Prostate gland (tissue), 2 donors: Measurements from ENCODE around the gene KRCC1. TPM values are rescaled to one million over a fixed set of nuclear protein-coding genes. Genes with fewer than 3 reads are reported as not detected.
"Not testable (repeated sequence)": the region's sequence is repeated elsewhere in the genome, so short reads cannot be mapped to it uniquely, and the experiment has no call there.

ENCODE experiments used
- DNase-seq: peaks from one replicate; pipeline ENCODE4 v3.0.0-alpha.2; 2019; ENCODE audit warnings: low spot score
- H3K27ac ChIP-seq, 2 donors: fragments of 200-600 bp; sonication (generic); 2 replicates each; pipeline ENCODE4 v1.5.1; 2017 to 2019
- H3K27me3 ChIP-seq: fragments of 200-600 bp; sonication (generic); replicated peaks from 2 replicates; pipeline ENCODE4 v1.5.1; 2019; ENCODE audit not compliant: insufficient read depth
- H3K36me3 ChIP-seq, 2 donors: fragments of 200-600 bp; sonication (generic); 1 replicate in 1 of 2; 2 replicates in 1 of 2; pipeline versions ENCODE4 v1.5.1 to v1.8.1; 2017 to 2019
- H3K4me1 ChIP-seq: fragments of 200-600 bp; sonication (generic); replicated peaks from 2 replicates; pipeline ENCODE4 v1.5.1; 2019
- H3K4me3 ChIP-seq, 2 donors: fragments of 200-600 bp; sonication (generic); 2 replicates each; pipeline ENCODE4 v1.5.1; 2017 to 2019
- H3K9me3 ChIP-seq: fragments of 200-600 bp; sonication (generic); 2 replicates; pipeline ENCODE4 v1.5.1; 2017
- CTCF ChIP-seq, 4 experiments: fragments of 200-600 bp in 2 of 4; fragments of 450-650 bp in 2 of 4; sonication (generic) in 2 of 4; IDR thresholded peaks; 1 replicate in 3 of 4; 2 replicates in 1 of 4; pipeline ENCODE4 v1.5.1; 2016 to 2019; ENCODE audit warnings: antibody characterized with exemption in 4 of 4, mild to moderate bottlenecking in 2 of 4, moderate library complexity in 2 of 4
- POLR2A ChIP-seq: fragments of 450-650 bp; IDR thresholded peaks from one replicate; pipeline ENCODE4 v1.6.1; 2016; ENCODE audit warnings: antibody characterized with exemption, mild to moderate bottlenecking
- POLR2AphosphoS5 ChIP-seq: sonication (generic); formaldehyde crosslinking; IDR thresholded peaks from one replicate; pipeline ENCODE4 v1.6.1; 2017; ENCODE audit warnings: antibody characterized with exemption
- WGBS: methylation state at CpG from one replicate; pipeline ENCODE4 v1.1.5; 2018; 5-methylcytosine and 5-hydroxymethylcytosine counted together
- intact Hi-C: fragments of 100-400 bp; cut with DNase I; formaldehyde crosslinking; loops from one replicate; pipeline ENCODE4 v1.14.2; 2022
- total RNA-seq, 2 donors: library from RNA; depleted of rRNA; stranded (reverse); fragments of >200 nt; gene quantifications; one replicate each; pipeline ENCODE4 v1.1.0, GENCODE V29; 2016

Gene KRCC1
- total RNA-seq, 2 donors from 2014 or later = 18.7 to 36.6 TPM

GRCh38 chr2:88053296-88053695 is 2.3 kb downstream of the KRCC1 start:
- Histone ChIP-seq H3K27ac (no peak overlapping the region), H3K4me1 (no peaks in the 10 kb centered on the region), H3K4me3 (no peak overlapping the region), H3K9me3 (no peaks in the 10 kb centered on the region), H3K27me3 (no peaks in the 10 kb centered on the region), H3K36me3 (no peaks in the 10 kb centered on the region)
- 8% methylated on average over 1 of the region's 1 CpG for WGBS
- intact Hi-C loops = no loop called here
- DNase-seq = no peak
- TF ChIP-seq POLR2AphosphoS5 (no peak), CTCF (IDR thresholded peaks at IDR 0.05) (no peak), POLR2A (no peak)

GRCh38 chr2:88051792-88052191 is 3.8 kb downstream of the KRCC1 start:
- Histone ChIP-seq H3K4me1 (no peaks in the 10 kb centered on the region), H3K27me3 (no peaks in the 10 kb centered on the region), H3K27ac (no peak overlapping the region), H3K36me3 (no peaks in the 10 kb centered on the region), H3K9me3 (no peaks in the 10 kb centered on the region), H3K4me3 (no peak overlapping the region)
- no peak for DNase-seq
- intact Hi-C loops = no loop called here
- TF ChIP-seq CTCF (IDR thresholded peaks at IDR 0.05) (no peak), POLR2A (no peak), POLR2AphosphoS5 (no peak)
- WGBS = 80% methylated on average over 2 of the region's 2 CpGs

- whole genome bisulfite sequencing = 86% methylated on average over 1 of the region's 1 CpG
- Histone ChIP-seq H3K36me3 (no peaks in the 10 kb centered on the region), H3K27me3 (no peaks in the 10 kb centered on the region), H3K27ac (no peak overlapping the region), H3K4me1 (no peaks in the 10 kb centered on the region), H3K9me3 (no peaks in the 10 kb centered on the region), H3K4me3 (no peak overlapping the region)
- DNase-seq = no peak
- no peak for TF ChIP-seq POLR2A
- TF ChIP-seq CTCF (IDR thresholded peaks at IDR 0.05) = no peak
- TF ChIP-seq POLR2AphosphoS5 = no peak
- intact Hi-C loops = no loop called here
Measured at GRCh38 chr2:88049622-88050021, 6.0 kb downstream of the KRCC1 start.

- H3K36me3 ChIP-seq = no peaks in the 10 kb centered on the region
- TF ChIP-seq POLR2AphosphoS5 (no peak), POLR2A (no peak), CTCF (IDR thresholded peaks at IDR 0.05) (no peak)
- no peaks in the 10 kb centered on the region for H3K9me3 ChIP-seq
- H3K27ac ChIP-seq = no peak overlapping the region
- no peak overlapping the region for H3K4me3 ChIP-seq
- WGBS = 82% methylated on average over 3 of the region's 3 CpGs
- H3K4me1 ChIP-seq = no peaks in the 10 kb centered on the region
- intact Hi-C loops = no loop called here
- no peaks in the 10 kb centered on the region for H3K27me3 ChIP-seq
- no peak for DNase-seq
Measured at GRCh38 chr2:88048541-88048940, 7.0 kb downstream of the KRCC1 start.

- H3K27ac ChIP-seq, DNase-seq, H3K36me3 ChIP-seq, H3K4me3 ChIP-seq, H3K9me3 ChIP-seq, H3K27me3 ChIP-seq, H3K4me1 ChIP-seq, intact Hi-C loops: not testable (repeated sequence)
- 96% methylated on average over 6 of the region's 6 CpGs for WGBS
Measured at GRCh38 chr2:88045561-88045960, 10.0 kb downstream of the KRCC1 start.
